Measurements from ENCODE around the gene SLC37A1. TPM values are rescaled to one million over a fixed set of nuclear protein-coding genes. Genes with fewer than 3 reads are reported as not detected.

Gene SLC37A1
- total RNA-seq, 1 experiment from 2014 or later = 37.7 TPM

DNA sequence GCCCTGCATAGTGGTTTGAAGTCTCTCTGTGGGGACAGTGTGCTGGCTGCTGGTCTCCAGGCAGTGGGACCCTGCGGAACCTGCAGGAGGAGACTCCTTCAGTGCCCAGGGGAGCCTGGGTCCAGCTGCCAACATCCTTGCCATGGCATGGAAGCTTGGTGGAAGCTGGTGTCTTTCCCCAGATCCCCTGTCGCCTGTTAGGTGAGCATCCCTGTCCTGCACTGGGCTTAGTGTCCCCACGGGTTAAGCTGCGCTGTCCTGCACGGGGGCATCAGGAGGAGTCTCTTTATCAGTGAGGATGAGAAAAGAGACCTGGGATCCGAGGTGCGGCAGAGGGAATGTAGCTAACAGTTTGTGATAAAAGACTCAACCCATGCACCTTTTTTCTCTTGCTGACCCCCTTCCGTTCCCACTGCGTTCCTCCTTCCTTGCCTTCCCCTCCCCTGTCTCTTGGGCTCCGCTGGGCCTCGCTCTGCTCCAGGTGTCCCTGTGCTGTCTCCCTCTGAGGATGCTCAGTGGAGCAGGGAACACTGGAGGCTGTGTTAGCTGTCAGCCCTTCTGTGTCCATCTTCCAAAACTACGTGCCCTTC, 59.3 kb downstream of the SLC37A1 start:
- peaks cover 14 to 19% of the 10 kb centered on the region in 2 experiments for H3K9me3 Mint-ChIP-seq
- Histone ChIP-seq H3K9ac (ENCODE audit: extremely low read depth, insufficient read length, low read length) (no peak overlapping the region), H4K91ac (ENCODE audit: insufficient read length, low read depth, low read length) (no peak overlapping the region), H2BK5ac (ENCODE audit: insufficient read length, low read length) (no peak overlapping the region), H3K14ac (ENCODE audit: insufficient read depth, low read length) (no peak overlapping the region; the same call in 1 of the 2 replicates), H3K23me2 (ENCODE audit: insufficient read length, low read depth, low read length, poor library complexity, severe bottlenecking) (no peaks in the 10 kb centered on the region), H3K79me1 (ENCODE audit: insufficient read depth, low read depth, low read length, poor library complexity, severe bottlenecking) (no peaks in the 10 kb centered on the region), H2BK120ac (ENCODE audit: low read depth, low read length, poor library complexity, severe bottlenecking) (no peak overlapping the region), H3K18ac (ENCODE audit: insufficient read length, low read depth, low read length) (no peak overlapping the region), H3K4me2 (ENCODE audit: insufficient read depth, insufficient read length, low read length) (no peak overlapping the region), H3T11ph (ENCODE audit: low read length) (no peak overlapping the region), H3K9me3 (ENCODE audit: control insufficient read depth, low read depth, low read length) (no peaks in the 10 kb centered on the region), H2BK15ac (ENCODE audit: low read depth, low read length) (no peak overlapping the region), H4K8ac (replicated peaks; ENCODE audit: insufficient read length, low read depth, low read length) (no peak overlapping the region), H2BK20ac (ENCODE audit: low read depth, low read length, poor library complexity, severe bottlenecking) (no peak overlapping the region), H3K79me2 (ENCODE audit: insufficient read depth, low read length) (no peaks in the 10 kb centered on the region), H4K5ac (ENCODE audit: insufficient read length, low read depth, low read length) (no peak overlapping the region), H3K27ac (ENCODE audit: insufficient read length, low read depth, low read length) (no peak overlapping the region), H2AK5ac (ENCODE audit: insufficient read length, low read length) (no peak overlapping the region), H2BK12ac (ENCODE audit: insufficient read length, low read depth, low read length) (no peak overlapping the region), H3K56ac (ENCODE audit: insufficient read length, low read depth, low read length) (no peak overlapping the region), H3K23ac (ENCODE audit: insufficient read length, low read depth, low read length) (no peak overlapping the region), H2AFZ (ENCODE audit: low read length) (no peak overlapping the region), H3K4me1 (ENCODE audit: insufficient read depth, low read length) (no peaks in the 10 kb centered on the region), H4K20me1 (ENCODE audit: control insufficient read depth, insufficient read depth, insufficient read length) (no peaks in the 10 kb centered on the region), H3K4ac (ENCODE audit: low read depth, low read length) (no peak overlapping the region), H3K27me3 (ENCODE audit: insufficient read depth, low read length) (no peaks in the 10 kb centered on the region)
- no peaks in the 10 kb centered on the region; the same call in 1 of the 2 replicates for H3K27me3 Mint-ChIP-seq (ENCODE audit: low read depth)
- H3K4me3 Mint-ChIP-seq = no peak overlapping the region
- TF ChIP-seq, protein P1, sequence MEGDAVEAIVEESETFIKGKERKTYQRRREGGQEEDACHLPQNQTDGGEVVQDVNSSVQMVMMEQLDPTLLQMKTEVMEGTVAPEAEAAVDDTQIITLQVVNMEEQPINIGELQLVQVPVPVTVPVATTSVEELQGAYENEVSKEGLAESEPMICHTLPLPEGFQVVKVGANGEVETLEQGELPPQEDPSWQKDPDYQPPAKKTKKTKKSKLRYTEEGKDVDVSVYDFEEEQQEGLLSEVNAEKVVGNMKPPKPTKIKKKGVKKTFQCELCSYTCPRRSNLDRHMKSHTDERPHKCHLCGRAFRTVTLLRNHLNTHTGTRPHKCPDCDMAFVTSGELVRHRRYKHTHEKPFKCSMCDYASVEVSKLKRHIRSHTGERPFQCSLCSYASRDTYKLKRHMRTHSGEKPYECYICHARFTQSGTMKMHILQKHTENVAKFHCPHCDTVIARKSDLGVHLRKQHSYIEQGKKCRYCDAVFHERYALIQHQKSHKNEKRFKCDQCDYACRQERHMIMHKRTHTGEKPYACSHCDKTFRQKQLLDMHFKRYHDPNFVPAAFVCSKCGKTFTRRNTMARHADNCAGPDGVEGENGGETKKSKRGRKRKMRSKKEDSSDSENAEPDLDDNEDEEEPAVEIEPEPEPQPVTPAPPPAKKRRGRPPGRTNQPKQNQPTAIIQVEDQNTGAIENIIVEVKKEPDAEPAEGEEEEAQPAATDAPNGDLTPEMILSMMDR (conservative IDR thresholded peaks at IDR 0.05) = no peak
- peaks cover 33 to 88% (median 73%) of the 10 kb centered on the region in 3 experiments for H3K36me3 Mint-ChIP-seq (ENCODE audit: insufficient read depth in 1 of 3, low read depth in 3 of 3)
- no CpG with 5 or more reads among the region's 12 CpGs for WGBS (ENCODE audit: extremely low coverage, insufficient read length, low lambda C conversion rate)
- no peak overlapping the region for H3K27ac Mint-ChIP-seq
- H3K4me1 Mint-ChIP-seq = peaks cover 4 to 5% of the 10 kb centered on the region in 2 experiments
- DNase-seq = no peak
